Natural killer cell (primary cell): ENCODE measurements around the gene SRC. TPM values are rescaled to one million over a fixed set of nuclear protein-coding genes. Genes with fewer than 3 reads are reported as not detected.

Experiments
- ATAC-seq, 3 donors: fragments of 150-1000 bp in 2 of 3; fragments of 200-7000 bp in 1 of 3; cut with Tn5 transposase; 1 replicate in 1 of 3; 2 replicates in 2 of 3; pipeline ENCODE4 v1.10.0; 2021; ENCODE audit warnings: mild to moderate bottlenecking in 2 of 3, moderate library complexity in 2 of 3
- DNase-seq, 2 donors: peaks; one replicate each; pipeline versions ENCODE4 v3.0.0 to v3.0.0-alpha.2; 2013 to 2021; ENCODE audit warnings: mixed read lengths in 1 of 2
- H3K27ac ChIP-seq: one replicate; pipeline ENCODE4 v1.5.1; 2013; ENCODE audit warnings: mild to moderate bottlenecking, low read length
- H3K27me3 ChIP-seq: one replicate; pipeline ENCODE4 v1.6.1; 2013; ENCODE audit warnings: low read length; ENCODE audit not compliant: control insufficient read depth, insufficient read depth
- H3K36me3 ChIP-seq: one replicate; pipeline ENCODE4 v1.6.1; 2013; ENCODE audit warnings: low read length; ENCODE audit not compliant: control insufficient read depth, insufficient read depth
- H3K4me1 ChIP-seq: one replicate; pipeline ENCODE4 v1.6.1; 2013; ENCODE audit warnings: low read length; ENCODE audit not compliant: control insufficient read depth, insufficient read depth
- H3K4me3 ChIP-seq: one replicate; pipeline ENCODE4 v1.5.1; 2013; ENCODE audit warnings: low read length
- H3K9me3 ChIP-seq: one replicate; pipeline ENCODE4 v1.6.1; 2013; ENCODE audit warnings: low read length; ENCODE audit not compliant: control insufficient read depth, insufficient read depth
- H3K27ac Mint-ChIP-seq, 2 donors: one replicate each; pipeline ENCODE4 v1.8.0; 2022; ENCODE audit warnings: mild to moderate bottlenecking in 2 of 2, mixed read lengths in 2 of 2, moderate library complexity in 1 of 2
- H3K27me3 Mint-ChIP-seq, 2 donors: one replicate each; pipeline ENCODE4 v1.8.0; 2022; ENCODE audit warnings: low read depth in 2 of 2, mixed read lengths in 2 of 2
- H3K36me3 Mint-ChIP-seq: one replicate; pipeline ENCODE4 v1.8.0; 2022; ENCODE audit warnings: mixed read lengths
- H3K4me1 Mint-ChIP-seq, 2 donors: one replicate each; pipeline ENCODE4 v1.8.0; 2022; ENCODE audit warnings: mixed read lengths in 2 of 2
- H3K4me3 Mint-ChIP-seq: one replicate; pipeline ENCODE4 v1.8.0; 2022; ENCODE audit warnings: mild to moderate bottlenecking, moderate library complexity, mixed read lengths
- H3K9me3 Mint-ChIP-seq, 2 donors: one replicate each; pipeline ENCODE4 v1.8.0; 2022; ENCODE audit warnings: mixed read lengths in 2 of 2
- WGBS: methylation state at CpG from one replicate; pipeline ENCODE4 v1.1.7; 2013; ENCODE audit warnings: missing lambda C conversion rate; ENCODE audit not compliant: insufficient coverage; 5-methylcytosine and 5-hydroxymethylcytosine counted together
- intact Hi-C: fragments of 100-400 bp; cut with micrococcal nuclease; formaldehyde crosslinking; loops from one replicate; pipeline ENCODE4 v1.14.2; 2022
- total RNA-seq, 4 donors: library from RNA; stranded (reverse); fragments of 120-200 nt in 1 of 4; gene quantifications; one replicate each; pipeline versions ENCODE4 v1.2.3 to v1.2.4, GENCODE V29; 2013 to 2022
- TF ChIP-seq, protein P1 (sequence below): fragments of 200-600 bp; IDR thresholded peaks from one replicate; pipeline ENCODE4 v1.8.0; 2022; ENCODE audit warnings: antibody characterized with exemption

SRC gene
- total RNA-seq, 3 donors from 2014 or later (not counting 1 experiment from before 2014, with no cell fraction given): 2.3 to 15.6 (median 10.5) TPM

- ATAC-seq: no peak
- Histone ChIP-seq H3K36me3 (no peaks in the 10 kb centered on the region), H3K4me3 (no peak overlapping the region), H3K27ac (no peak overlapping the region), H3K9me3 (no peaks in the 10 kb centered on the region), H3K27me3 (peaks cover 5% of the 10 kb centered on the region), H3K4me1 (no peaks in the 10 kb centered on the region)
- H3K36me3 Mint-ChIP-seq: no peaks in the 10 kb centered on the region
- no peaks in the 10 kb centered on the region for H3K9me3 Mint-ChIP-seq
- H3K27me3 Mint-ChIP-seq: peaks cover 0 to 18% of the 10 kb centered on the region in 2 donors
- no peak overlapping the region for H3K4me3 Mint-ChIP-seq
- TF ChIP-seq, protein P1, sequence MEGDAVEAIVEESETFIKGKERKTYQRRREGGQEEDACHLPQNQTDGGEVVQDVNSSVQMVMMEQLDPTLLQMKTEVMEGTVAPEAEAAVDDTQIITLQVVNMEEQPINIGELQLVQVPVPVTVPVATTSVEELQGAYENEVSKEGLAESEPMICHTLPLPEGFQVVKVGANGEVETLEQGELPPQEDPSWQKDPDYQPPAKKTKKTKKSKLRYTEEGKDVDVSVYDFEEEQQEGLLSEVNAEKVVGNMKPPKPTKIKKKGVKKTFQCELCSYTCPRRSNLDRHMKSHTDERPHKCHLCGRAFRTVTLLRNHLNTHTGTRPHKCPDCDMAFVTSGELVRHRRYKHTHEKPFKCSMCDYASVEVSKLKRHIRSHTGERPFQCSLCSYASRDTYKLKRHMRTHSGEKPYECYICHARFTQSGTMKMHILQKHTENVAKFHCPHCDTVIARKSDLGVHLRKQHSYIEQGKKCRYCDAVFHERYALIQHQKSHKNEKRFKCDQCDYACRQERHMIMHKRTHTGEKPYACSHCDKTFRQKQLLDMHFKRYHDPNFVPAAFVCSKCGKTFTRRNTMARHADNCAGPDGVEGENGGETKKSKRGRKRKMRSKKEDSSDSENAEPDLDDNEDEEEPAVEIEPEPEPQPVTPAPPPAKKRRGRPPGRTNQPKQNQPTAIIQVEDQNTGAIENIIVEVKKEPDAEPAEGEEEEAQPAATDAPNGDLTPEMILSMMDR: no peak
- no peaks in the 10 kb centered on the region for H3K4me1 Mint-ChIP-seq
- H3K27ac Mint-ChIP-seq: no peak overlapping the region
- WGBS: 88% methylated on average over 1 of the region's 2 CpGs
- DNase-seq: no peak
- intact Hi-C loops: no loop called here
Measured at GRCh38 chr20:37418591-37419109, 72.7 kb downstream of the SRC start.

GRCh38 chr20:37419307-37419706 is 73.4 kb downstream of the SRC start:
- no peaks in the 10 kb centered on the region for H3K4me1 ChIP-seq
- ATAC-seq (no peak), DNase-seq (no peak)
- H3K9me3 ChIP-seq: no peaks in the 10 kb centered on the region
- H3K27ac Mint-ChIP-seq: no peak overlapping the region
- no peaks in the 10 kb centered on the region for H3K36me3 ChIP-seq
- no peaks in the 10 kb centered on the region for H3K4me1 Mint-ChIP-seq
- no peaks in the 10 kb centered on the region for H3K36me3 Mint-ChIP-seq
- no peak overlapping the region for H3K27ac ChIP-seq
- WGBS: 91% methylated on average over 3 of the region's 3 CpGs
- intact Hi-C loops: no loop called here
- TF ChIP-seq, protein P1: no peak
- no peaks in the 10 kb centered on the region for H3K9me3 Mint-ChIP-seq
- no peak overlapping the region for H3K4me3 Mint-ChIP-seq
- no peak overlapping the region for H3K4me3 ChIP-seq
- peaks cover 0 to 22% of the 10 kb centered on the region in 2 donors for H3K27me3 Mint-ChIP-seq
- peaks cover 5% of the 10 kb centered on the region for H3K27me3 ChIP-seq

- Histone ChIP-seq H3K4me3 (no peak overlapping the region), H3K27ac (no peak overlapping the region), H3K36me3 (no peaks in the 10 kb centered on the region), H3K9me3 (no peaks in the 10 kb centered on the region), H3K27me3 (peaks cover 5% of the 10 kb centered on the region), H3K4me1 (no peaks in the 10 kb centered on the region)
- H3K4me1 Mint-ChIP-seq: no peaks in the 10 kb centered on the region
- WGBS: 89% methylated on average over 13 of the region's 13 CpGs
- DNase-seq (no peak), ATAC-seq (no peak)
- no peak overlapping the region for H3K27ac Mint-ChIP-seq
- intact Hi-C loops: no loop called here
- no peaks in the 10 kb centered on the region for H3K36me3 Mint-ChIP-seq
- no peaks in the 10 kb centered on the region for H3K9me3 Mint-ChIP-seq
- no peak overlapping the region for H3K4me3 Mint-ChIP-seq
- peaks cover 0 to 22% of the 10 kb centered on the region in 2 donors for H3K27me3 Mint-ChIP-seq
- TF ChIP-seq, protein P1: no peak
Measured at GRCh38 chr20:37419774-37420542, 74.0 kb downstream of the SRC start.
